ENCODE data around the gene ANKS1B.

DNA sequence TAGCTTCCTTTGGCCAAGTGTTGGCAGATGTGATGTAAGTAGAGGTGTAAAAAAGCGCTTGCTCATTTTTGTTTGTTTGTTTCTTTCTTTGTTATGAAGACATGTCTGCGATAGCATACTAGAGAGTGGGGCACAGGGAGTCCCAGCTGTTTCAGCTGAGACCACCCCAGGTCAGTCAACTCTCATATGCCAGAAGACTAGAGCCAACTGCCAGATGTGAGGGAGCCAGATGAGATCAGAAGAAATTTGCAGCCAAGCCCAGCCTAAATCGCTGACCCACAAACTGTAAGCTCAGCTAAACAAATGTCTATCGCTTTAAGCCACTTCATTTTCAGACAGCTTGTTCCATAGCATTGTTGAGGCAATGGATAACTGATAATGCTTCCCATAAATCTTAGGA lies 942.5 kb downstream of the ANKS1B start:
- TF ChIP-seq, protein P1, sequence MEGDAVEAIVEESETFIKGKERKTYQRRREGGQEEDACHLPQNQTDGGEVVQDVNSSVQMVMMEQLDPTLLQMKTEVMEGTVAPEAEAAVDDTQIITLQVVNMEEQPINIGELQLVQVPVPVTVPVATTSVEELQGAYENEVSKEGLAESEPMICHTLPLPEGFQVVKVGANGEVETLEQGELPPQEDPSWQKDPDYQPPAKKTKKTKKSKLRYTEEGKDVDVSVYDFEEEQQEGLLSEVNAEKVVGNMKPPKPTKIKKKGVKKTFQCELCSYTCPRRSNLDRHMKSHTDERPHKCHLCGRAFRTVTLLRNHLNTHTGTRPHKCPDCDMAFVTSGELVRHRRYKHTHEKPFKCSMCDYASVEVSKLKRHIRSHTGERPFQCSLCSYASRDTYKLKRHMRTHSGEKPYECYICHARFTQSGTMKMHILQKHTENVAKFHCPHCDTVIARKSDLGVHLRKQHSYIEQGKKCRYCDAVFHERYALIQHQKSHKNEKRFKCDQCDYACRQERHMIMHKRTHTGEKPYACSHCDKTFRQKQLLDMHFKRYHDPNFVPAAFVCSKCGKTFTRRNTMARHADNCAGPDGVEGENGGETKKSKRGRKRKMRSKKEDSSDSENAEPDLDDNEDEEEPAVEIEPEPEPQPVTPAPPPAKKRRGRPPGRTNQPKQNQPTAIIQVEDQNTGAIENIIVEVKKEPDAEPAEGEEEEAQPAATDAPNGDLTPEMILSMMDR (IDR thresholded peaks at IDR 0.05), result no peak
- TF ChIP-seq POLR2AphosphoS5 (IDR thresholded peaks at IDR 0.05) (no peak), EP300 (IDR thresholded peaks at IDR 0.05) (no peak), POLR2A (IDR thresholded peaks at IDR 0.05) (no peak)

All from suprapubic skin (tissue), 4 donors.